Osteoblast (primary cell): ENCODE data around the gene TMEM52. TPM values are rescaled to one million over a fixed set of nuclear protein-coding genes. Genes with fewer than 3 reads are reported as not detected.

Experiments used
- DNase-seq: peaks from one replicate; pipeline ENCODE4 v3.0.0; 2011; ENCODE audit warnings: low spot score, mixed read lengths; ENCODE audit not compliant: insufficient read length; ENCODE audit errors: missing footprints
- H2AFZ ChIP-seq: 2 replicates; pipeline ENCODE4 v1.6.0; 2011; ENCODE audit warnings: mild to moderate bottlenecking, low read length
- H3K27ac ChIP-seq: 2 replicates; pipeline ENCODE4 v1.5.1; 2011; ENCODE audit warnings: mild to moderate bottlenecking, low read depth, low read length, moderate library complexity
- H3K27me3 ChIP-seq: 2 replicates; pipeline ENCODE4 v1.6.0; 2012; ENCODE audit warnings: mild to moderate bottlenecking, control low read depth, inconsistent platforms, low read length, moderate library complexity; ENCODE audit not compliant: insufficient read depth
- H3K36me3 ChIP-seq: 2 replicates; pipeline ENCODE4 v1.5.1; 2011; ENCODE audit warnings: mild to moderate bottlenecking, low read length, control low read depth, moderate library complexity; ENCODE audit not compliant: insufficient read depth
- H3K4me1 ChIP-seq: 2 replicates; pipeline ENCODE4 v1.5.1; 2011; ENCODE audit warnings: mild to moderate bottlenecking, low read length, control low read depth, moderate library complexity; ENCODE audit not compliant: insufficient read depth
- H3K4me2 ChIP-seq: 2 replicates; pipeline ENCODE4 v1.6.0; 2011; ENCODE audit warnings: mild to moderate bottlenecking, low read length; ENCODE audit not compliant: insufficient read depth
- H3K4me3 ChIP-seq: fragments of 200-600 bp; sonication (generic); 3 replicates; pipeline ENCODE4 v1.5.1; 2012; ENCODE audit warnings: mild to moderate bottlenecking, low read length, inconsistent platforms; ENCODE audit not compliant: insufficient read depth
- H3K79me2 ChIP-seq: 2 replicates; pipeline ENCODE4 v1.6.0; 2012; ENCODE audit warnings: mild to moderate bottlenecking, low read length, control low read depth, inconsistent platforms; ENCODE audit not compliant: insufficient read depth
- H3K9me3 ChIP-seq: 2 replicates; pipeline ENCODE4 v1.5.1; 2011; ENCODE audit warnings: low read depth, low read length, control low read depth
- H4K20me1 ChIP-seq: 2 replicates; pipeline ENCODE4 v1.6.0; 2012; ENCODE audit warnings: mild to moderate bottlenecking, low read length, control low read depth; ENCODE audit not compliant: insufficient read depth
- CTCF ChIP-seq: IDR thresholded peaks from 2 replicates; pipeline ENCODE4 v1.5.1; 2011; ENCODE audit warnings: mild to moderate bottlenecking, low read depth, low read length, moderate library complexity; ENCODE audit errors: extremely low read depth
- total RNA-seq: library from RNA; depleted of rRNA; stranded (reverse); fragments of >200 nt; gene quantifications from 2 replicates; pipeline ENCODE4 v1.2.3, GENCODE V29; 2012

TMEM52 gene
- total RNA-seq, 1 donor: not detected

DNA sequence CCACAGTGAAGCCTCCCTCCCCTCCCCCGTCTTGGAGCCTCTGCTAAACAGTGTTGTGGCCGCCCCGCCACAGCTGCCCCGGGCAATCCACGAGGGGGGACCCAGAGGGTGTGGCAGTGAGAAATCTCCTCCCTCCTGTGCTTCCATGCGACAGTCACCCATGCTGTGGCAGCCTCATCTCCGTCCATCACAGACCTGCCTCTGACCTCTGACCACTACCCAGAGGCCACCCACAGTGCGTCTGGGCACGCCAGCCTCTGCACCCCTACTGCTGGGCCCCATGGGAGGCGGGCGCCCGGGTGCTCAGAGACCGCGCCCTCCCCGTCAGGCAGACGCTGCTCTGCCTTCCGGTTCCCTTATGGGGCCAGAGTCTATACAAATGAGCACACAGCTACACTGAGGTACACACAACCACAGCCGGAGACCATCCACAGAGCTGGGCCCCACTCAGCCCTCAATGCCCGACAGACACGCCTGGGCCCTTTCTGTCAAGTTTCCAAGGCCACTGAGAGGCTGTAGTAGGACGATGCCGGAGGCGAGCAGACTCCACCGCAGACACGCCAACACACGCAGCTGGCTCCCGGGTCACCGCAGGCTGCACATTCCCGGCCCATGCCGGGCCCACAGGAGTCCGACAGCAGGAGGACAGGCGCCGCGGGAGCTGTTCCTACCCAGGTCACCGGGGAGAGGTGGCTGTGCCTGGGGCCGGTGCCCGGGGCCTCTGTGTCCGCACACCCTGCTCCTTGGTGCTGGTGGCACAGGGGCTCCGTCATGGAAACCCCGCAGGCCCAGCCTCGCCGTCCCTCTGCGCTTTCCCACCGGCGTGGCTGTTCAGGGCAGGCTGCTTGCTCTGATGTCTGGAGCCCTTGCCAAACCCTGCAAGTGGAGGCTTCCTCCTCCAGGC is 23.9 kb upstream of the TMEM52 start:
- no peaks in the 10 kb centered on the region for H3K36me3 ChIP-seq
- no peaks in the 10 kb centered on the region for H3K79me2 ChIP-seq
- H3K9me3 ChIP-seq: no peaks in the 10 kb centered on the region
- H3K4me3 ChIP-seq: no peak overlapping the region
- H3K27me3 ChIP-seq: peaks cover 2% of the 10 kb centered on the region
- no peak for TF ChIP-seq CTCF
- H3K27ac ChIP-seq: no peak overlapping the region
- H2AFZ ChIP-seq: no peak overlapping the region
- DNase-seq: no peak
- H3K4me1 ChIP-seq: no peaks in the 10 kb centered on the region
- H4K20me1 ChIP-seq: no peaks in the 10 kb centered on the region
- no peak overlapping the region for H3K4me2 ChIP-seq

- H4K20me1 ChIP-seq: no peaks in the 10 kb centered on the region
- no peak overlapping the region for H3K4me3 ChIP-seq
- H3K4me1 ChIP-seq: no peaks in the 10 kb centered on the region
- H3K27ac ChIP-seq: no peak overlapping the region
- H2AFZ ChIP-seq: no peak overlapping the region
- TF ChIP-seq CTCF: no peak
- H3K27me3 ChIP-seq: peaks cover 4% of the 10 kb centered on the region
- H3K9me3 ChIP-seq: no peaks in the 10 kb centered on the region
- no peaks in the 10 kb centered on the region for H3K36me3 ChIP-seq
- no peaks in the 10 kb centered on the region for H3K79me2 ChIP-seq
- DNase-seq: no peak
- H3K4me2 ChIP-seq: no peak overlapping the region
Observed at GRCh38 chr1:1941868-1942752, 23.0 kb upstream of the TMEM52 start.

GRCh38 chr1:1941211-1941841 is 22.2 kb upstream of the TMEM52 start:
- Histone ChIP-seq H3K4me3 (no peak overlapping the region), H3K36me3 (no peaks in the 10 kb centered on the region), H3K27ac (no peak overlapping the region), H3K9me3 (no peaks in the 10 kb centered on the region), H3K4me1 (no peaks in the 10 kb centered on the region), H3K27me3 (peaks cover 5% of the 10 kb centered on the region), H3K79me2 (no peaks in the 10 kb centered on the region), H2AFZ (no peak overlapping the region), H4K20me1 (no peaks in the 10 kb centered on the region), H3K4me2 (no peak overlapping the region)
- no peak for DNase-seq
- no peak for TF ChIP-seq CTCF
